Activated T-helper 2 cell treated with anti-CD3 and anti-CD28 coated beads, Interferon-gamma antibody, Interleukin-2, Interleukin-4, amounts not matched to agents 10 μg/mL and 5 μg/mL and 100 μg/mL, durations not matched to agents 14 hours and 24 hours and 36 hours (primary cell): ENCODE data around the gene PRTFDC1. TPM values are rescaled to one million over a fixed set of nuclear protein-coding genes. Genes with fewer than 3 reads are reported as not detected.
A peak's percentile ranks its signal among the peaks of the same experiment; 100 is the strongest.

Source experiments
- DNase-seq: peaks from one replicate; pipeline ENCODE4 v3.0.0; 2021; ENCODE audit warnings: low spot score
- H3K27ac Mint-ChIP-seq: one replicate; pipeline ENCODE4 v1.8.0; 2021; ENCODE audit warnings: mixed read lengths
- H3K27me3 Mint-ChIP-seq: one replicate; pipeline ENCODE4 v1.8.0; 2021; ENCODE audit warnings: low read depth, mixed read lengths
- H3K36me3 Mint-ChIP-seq: one replicate; pipeline ENCODE4 v1.8.0; 2021; ENCODE audit warnings: low read depth, mixed read lengths
- H3K4me1 Mint-ChIP-seq: one replicate; pipeline ENCODE4 v1.8.0; 2021; ENCODE audit warnings: low read depth, mixed read lengths
- H3K4me3 Mint-ChIP-seq: one replicate; pipeline ENCODE4 v1.8.0; 2021; ENCODE audit warnings: low read depth, mild to moderate bottlenecking, moderate library complexity, mixed read lengths
- H3K9me3 Mint-ChIP-seq: one replicate; pipeline ENCODE4 v1.8.0; 2021; ENCODE audit warnings: mixed read lengths
- intact Hi-C: fragments of 100-400 bp; cut with micrococcal nuclease; formaldehyde crosslinking; loops from one replicate; pipeline ENCODE4 v1.15.1; 2023
- total RNA-seq: library from RNA; stranded (reverse); gene quantifications from 2 replicates; pipeline ENCODE4 v1.2.3, GENCODE V29; 2022

The PRTFDC1 gene
- total RNA-seq, 1 donor from 2014 or later = 0.11 TPM

GRCh38 chr10:24872049-24872789, 80.2 kb downstream of the PRTFDC1 start:
- H3K27me3 Mint-ChIP-seq = no peaks in the 10 kb centered on the region
- intact Hi-C loops = no loop called here

DNA sequence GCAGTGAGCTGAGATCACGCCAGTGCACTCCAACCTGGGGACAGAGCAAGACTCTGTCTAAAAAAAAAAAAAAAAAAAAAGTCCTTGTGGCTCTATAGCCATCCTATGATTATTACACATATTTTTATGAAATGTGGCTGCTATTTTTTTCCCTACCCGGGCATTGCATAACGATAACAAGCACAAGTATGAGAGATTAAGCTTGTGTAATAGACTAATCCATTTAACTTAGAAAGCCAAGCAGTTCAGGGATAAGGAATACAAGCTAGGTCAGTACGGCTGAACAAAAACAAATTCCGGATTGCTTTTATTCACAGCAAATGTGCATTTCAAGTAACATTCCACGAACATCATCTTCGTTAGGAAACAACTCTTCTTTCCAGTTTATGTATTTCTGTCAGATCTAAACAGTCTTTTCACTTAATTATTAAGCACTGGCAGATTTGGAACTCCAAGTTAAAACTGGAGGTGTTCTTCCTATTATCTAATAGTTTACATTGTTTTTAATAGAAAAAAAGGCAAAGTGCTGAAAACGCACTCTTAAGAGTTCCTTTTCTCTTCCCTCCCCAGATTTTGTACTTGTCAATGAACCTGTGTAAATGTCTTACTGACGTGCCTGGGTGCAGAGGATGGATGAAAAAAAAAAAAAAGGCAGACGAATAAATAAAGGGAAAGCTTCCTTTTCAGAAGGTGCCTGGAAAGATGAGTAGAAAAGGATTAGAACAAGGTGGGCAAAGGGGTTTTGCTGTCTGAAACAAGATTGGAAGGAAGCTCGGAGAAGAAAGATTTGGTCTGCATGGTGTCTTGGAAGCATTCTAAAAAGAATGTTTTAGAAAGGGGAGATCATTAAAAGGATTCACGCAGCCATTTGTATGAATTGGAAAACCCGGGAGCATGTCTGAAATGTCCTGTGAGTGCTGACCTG, 81.1 kb downstream of the PRTFDC1 start:
- no peaks in the 10 kb centered on the region for H3K27me3 Mint-ChIP-seq
- peaks cover 11% of the 10 kb centered on the region for H3K4me1 Mint-ChIP-seq
- no peak overlapping the region for H3K27ac Mint-ChIP-seq
- peaks cover 19% of the 10 kb centered on the region for H3K9me3 Mint-ChIP-seq
- H3K36me3 Mint-ChIP-seq = peaks cover 4% of the 10 kb centered on the region
- no peak for DNase-seq
- intact Hi-C loops = no loop called here
- H3K4me3 Mint-ChIP-seq = no peak overlapping the region

More at GRCh38 chr10:24872049-24872789, 80.2 kb downstream of the PRTFDC1 start:
- no peak overlapping the region for H3K27ac Mint-ChIP-seq
- H3K9me3 Mint-ChIP-seq = peaks cover 24% of the 10 kb centered on the region
- H3K4me1 Mint-ChIP-seq = peaks cover 5% of the 10 kb centered on the region
- H3K4me3 Mint-ChIP-seq = no peak overlapping the region
- H3K36me3 Mint-ChIP-seq = peaks cover 8% of the 10 kb centered on the region
- no peak for DNase-seq

GRCh38 chr10:24869354-24870015, 82.9 kb downstream of the PRTFDC1 start:
- Mint-ChIP-seq H3K4me1 (peaks cover 19% of the 10 kb centered on the region), H3K27me3 (no peaks in the 10 kb centered on the region), H3K9me3 (peaks cover 7% of the 10 kb centered on the region), H3K27ac (no peak overlapping the region), H3K36me3 (no peaks in the 10 kb centered on the region), H3K4me3 (no peak overlapping the region)
- intact Hi-C loops = loop anchor here (5.0 kb wide), 2 partner anchors 42 to 53 kb away; no protein-coding TSS in a partner anchor
- no peak for DNase-seq

DNA sequence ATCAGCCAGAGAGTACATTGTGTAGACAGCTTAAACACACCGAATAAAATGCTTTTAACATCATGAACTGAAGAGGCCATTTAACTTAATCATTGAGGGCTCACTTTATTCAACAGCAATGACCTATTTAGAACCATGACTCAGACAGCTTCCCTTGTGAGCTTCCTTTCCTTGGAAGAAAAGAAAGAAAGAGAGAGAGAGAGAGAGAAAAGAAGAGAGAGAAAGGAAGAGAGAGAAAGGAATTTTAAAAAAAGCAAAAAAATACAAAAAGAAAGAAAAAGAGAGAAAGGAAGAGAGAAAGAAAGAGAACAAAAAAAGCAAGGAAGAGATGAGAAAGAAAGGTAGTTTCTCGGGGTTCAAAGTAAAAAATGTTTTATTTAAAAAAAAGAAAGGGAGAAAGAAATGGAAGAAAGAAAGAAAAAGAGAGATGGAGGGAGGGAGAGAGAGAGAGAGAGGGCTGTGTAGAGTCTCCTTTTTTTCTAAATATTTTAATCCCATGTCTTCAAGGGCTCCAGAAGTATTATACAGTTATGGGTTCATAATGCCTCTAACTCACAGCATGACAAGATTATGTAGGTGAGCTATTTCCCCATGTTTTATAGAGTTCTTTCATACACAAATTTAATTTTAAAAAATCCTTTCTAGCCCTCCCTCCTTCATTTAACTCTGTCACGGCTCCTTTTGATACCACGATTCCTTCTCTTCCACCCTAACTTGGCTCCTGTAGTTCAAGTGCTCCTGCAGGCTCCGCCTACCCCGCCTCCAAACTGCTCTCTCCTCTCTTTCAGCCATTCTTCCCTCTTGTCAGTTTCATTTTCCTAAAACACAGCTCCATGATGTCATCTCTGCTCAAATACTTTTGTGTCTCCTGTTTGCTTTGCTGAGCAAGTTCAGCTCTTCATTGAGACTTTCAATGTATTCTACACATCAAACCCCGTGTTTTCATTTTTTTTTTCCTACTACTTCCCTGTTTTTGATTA, 85.5 kb downstream of the PRTFDC1 start:
- H3K36me3 Mint-ChIP-seq = no peaks in the 10 kb centered on the region
- no peaks in the 10 kb centered on the region for H3K27me3 Mint-ChIP-seq
- H3K4me1 Mint-ChIP-seq = peaks cover 26% of the 10 kb centered on the region
- intact Hi-C loops = loop anchor here (5.0 kb wide), 2 partner anchors 40 to 55 kb away; no protein-coding TSS in a partner anchor
- H3K27ac Mint-ChIP-seq = peak overlapping the region; percentile 43
- no peaks in the 10 kb centered on the region for H3K9me3 Mint-ChIP-seq
- DNase-seq = no peak
- no peak overlapping the region for H3K4me3 Mint-ChIP-seq

DNA sequence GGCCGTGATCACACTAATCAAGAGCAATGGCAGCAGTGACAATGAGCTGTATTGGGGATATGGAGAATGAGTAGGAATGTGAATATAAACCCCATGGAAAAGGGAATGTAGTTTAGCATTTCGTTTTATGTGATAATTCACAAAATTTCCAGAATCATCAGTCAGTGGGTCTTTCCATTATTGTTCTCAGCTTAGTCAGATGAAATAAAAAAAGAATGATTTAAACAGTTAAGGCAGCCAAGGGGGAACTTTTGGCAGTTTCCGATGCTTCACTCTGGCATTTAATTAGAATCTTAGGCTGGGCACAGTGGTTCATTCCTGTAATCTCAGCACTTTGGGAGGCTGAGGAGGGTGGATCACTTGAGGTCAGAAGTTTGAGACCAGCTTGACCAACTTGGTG, 86.6 kb downstream of the PRTFDC1 start:
- Mint-ChIP-seq H3K9me3 (no peaks in the 10 kb centered on the region), H3K27ac (no peak overlapping the region), H3K36me3 (no peaks in the 10 kb centered on the region), H3K4me1 (peaks cover 26% of the 10 kb centered on the region), H3K4me3 (no peak overlapping the region), H3K27me3 (peaks cover 1% of the 10 kb centered on the region)
- DNase-seq = no peak
- intact Hi-C loops = loop anchor here (5.0 kb wide), 2 partner anchors 38 to 57 kb away; no protein-coding TSS in a partner anchor

DNA sequence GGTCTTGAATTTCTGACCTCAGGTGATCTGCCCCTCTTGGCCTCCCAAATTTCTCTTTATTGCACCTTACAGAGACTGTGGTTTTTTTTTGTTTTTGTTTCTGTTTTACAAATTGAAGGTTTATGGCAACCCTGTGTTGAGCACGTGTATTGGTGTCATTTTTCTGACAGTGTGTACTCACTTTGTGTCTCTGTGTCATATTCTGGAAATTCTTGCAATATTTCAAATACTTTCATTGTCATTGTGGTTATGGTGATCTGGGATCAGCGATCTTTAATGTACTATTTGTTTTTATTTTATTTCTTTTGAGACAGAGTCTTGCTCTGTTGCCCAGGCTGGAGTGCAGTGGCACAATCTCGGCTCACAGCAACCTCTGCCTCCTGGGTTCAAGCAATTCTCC, 89.8 kb downstream of the PRTFDC1 start:
- peaks cover 4% of the 10 kb centered on the region for H3K27me3 Mint-ChIP-seq
- H3K27ac Mint-ChIP-seq = no peak overlapping the region
- intact Hi-C loops = no loop called here
- no peaks in the 10 kb centered on the region for H3K36me3 Mint-ChIP-seq
- no peak overlapping the region for H3K4me3 Mint-ChIP-seq
- DNase-seq = no peak
- no peaks in the 10 kb centered on the region for H3K9me3 Mint-ChIP-seq
- H3K4me1 Mint-ChIP-seq = peaks cover 24% of the 10 kb centered on the region

- no peak overlapping the region for H3K4me3 Mint-ChIP-seq
- intact Hi-C loops = no loop called here
These were observed 93.8 kb downstream of the PRTFDC1 start for GRCh38 chr10:24858288-24859270.

GRCh38 chr10:24857031-24857725, 95.2 kb downstream of the PRTFDC1 start:
- no peaks in the 10 kb centered on the region for H3K4me1 Mint-ChIP-seq
- H3K9me3 Mint-ChIP-seq = no peaks in the 10 kb centered on the region
- DNase-seq = no peak
- peaks cover 22% of the 10 kb centered on the region for H3K27me3 Mint-ChIP-seq
- intact Hi-C loops = no loop called here
- H3K4me3 Mint-ChIP-seq = no peak overlapping the region
- no peak overlapping the region for H3K27ac Mint-ChIP-seq
- no peaks in the 10 kb centered on the region for H3K36me3 Mint-ChIP-seq

More at GRCh38 chr10:24858288-24859270, 93.8 kb downstream of the PRTFDC1 start:
- no peaks in the 10 kb centered on the region for H3K9me3 Mint-ChIP-seq
- no peak overlapping the region for H3K27ac Mint-ChIP-seq
- peaks cover 15% of the 10 kb centered on the region for H3K27me3 Mint-ChIP-seq
- no peak for DNase-seq
- H3K36me3 Mint-ChIP-seq = no peaks in the 10 kb centered on the region
- H3K4me1 Mint-ChIP-seq = peaks cover 2% of the 10 kb centered on the region

DNA sequence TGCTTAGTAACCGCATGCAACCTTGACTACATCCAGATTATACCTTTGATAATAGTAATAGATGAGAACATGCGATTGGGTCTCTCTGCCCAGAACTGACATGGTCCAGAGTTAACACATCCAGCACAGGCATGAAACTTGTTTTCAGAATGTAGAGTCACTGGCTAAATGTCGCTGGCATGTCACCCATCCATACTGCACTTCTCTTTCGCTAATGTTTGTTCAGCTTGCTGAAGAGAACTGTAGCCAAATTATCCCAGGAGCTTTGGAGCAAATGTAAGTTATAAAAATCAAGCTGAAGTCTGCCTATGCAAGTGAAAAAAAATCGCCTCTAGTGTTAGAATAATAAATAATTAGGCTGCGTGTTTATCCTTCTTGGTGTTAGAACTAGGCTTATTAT, 98.2 kb downstream of the PRTFDC1 start:
- no peaks in the 10 kb centered on the region for H3K4me1 Mint-ChIP-seq
- H3K36me3 Mint-ChIP-seq = no peaks in the 10 kb centered on the region
- no peak overlapping the region for H3K4me3 Mint-ChIP-seq
- H3K27ac Mint-ChIP-seq = no peak overlapping the region
- no peak for DNase-seq
- H3K27me3 Mint-ChIP-seq = peaks cover 23% of the 10 kb centered on the region
- intact Hi-C loops = no loop called here
- H3K9me3 Mint-ChIP-seq = no peaks in the 10 kb centered on the region

DNA sequence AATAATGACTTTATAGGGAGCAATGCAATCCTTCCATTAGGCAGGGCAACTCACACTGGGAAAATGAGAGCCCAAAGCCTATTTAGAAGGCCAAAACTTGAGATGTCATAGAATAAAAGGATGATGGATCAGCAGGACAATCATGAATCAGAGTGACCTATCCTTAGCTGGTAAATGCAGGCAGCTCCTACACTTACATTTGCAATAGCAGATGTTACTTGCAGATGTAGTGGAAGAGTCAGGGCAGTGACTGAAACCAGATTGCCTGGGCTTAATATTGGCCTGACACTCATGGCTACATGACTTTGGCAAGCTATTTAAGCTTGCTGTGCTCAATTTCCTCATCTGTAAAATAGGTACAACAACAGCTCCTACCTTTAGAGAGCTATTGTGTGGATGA, 98.7 kb downstream of the PRTFDC1 start:
- DNase-seq = no peak
- H3K4me1 Mint-ChIP-seq = no peaks in the 10 kb centered on the region
- H3K27me3 Mint-ChIP-seq = peaks cover 23% of the 10 kb centered on the region
- no peak overlapping the region for H3K4me3 Mint-ChIP-seq
- no peaks in the 10 kb centered on the region for H3K9me3 Mint-ChIP-seq
- H3K27ac Mint-ChIP-seq = no peak overlapping the region
- intact Hi-C loops = no loop called here
- H3K36me3 Mint-ChIP-seq = no peaks in the 10 kb centered on the region
